Activated CD8-positive, alpha-beta memory T cell treated with anti-CD3 and anti-CD28 coated beads for 1 hour (primary cell): ENCODE data around the gene ANXA4.
"Not testable (repeated sequence)": the region's sequence is repeated elsewhere in the genome, so short reads cannot be mapped to it uniquely, and the experiment has no call there.

Experiments used
- DNase-seq, 2 donors: peaks; one replicate each; pipeline ENCODE4 v3.0.0-alpha.2; 2020; ENCODE audit warnings: low read depth in 1 of 2; ENCODE audit errors: extremely low read depth in 1 of 2

Gene ANXA4

DNA sequence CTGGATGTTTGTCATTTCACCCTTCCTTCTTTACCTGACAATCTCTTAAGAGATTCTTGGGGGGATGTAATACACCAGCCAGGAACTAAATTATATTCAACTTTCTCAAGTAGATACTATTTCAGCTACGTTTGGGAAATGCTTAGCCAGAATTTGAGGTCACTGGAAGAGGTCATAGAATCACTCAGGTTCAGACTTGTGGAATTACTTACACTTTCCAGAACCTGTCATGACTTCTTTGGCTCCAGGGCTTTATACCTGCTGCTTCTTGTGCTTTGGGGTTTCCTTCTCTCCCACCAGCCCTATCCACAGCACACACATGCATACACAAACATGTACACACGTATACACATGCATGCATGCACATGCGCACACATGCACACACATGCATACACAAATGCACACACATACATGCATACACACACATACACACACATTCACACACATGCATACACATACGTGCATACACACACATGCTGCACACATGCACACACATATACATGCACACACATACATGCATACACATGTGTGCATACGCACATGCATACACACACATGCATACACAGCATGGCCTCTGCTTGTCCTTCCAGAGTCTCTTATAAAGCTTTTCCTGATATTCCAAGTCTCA lies 23.5 kb upstream of the ANXA4 start:
- no peak for DNase-seq

DNA sequence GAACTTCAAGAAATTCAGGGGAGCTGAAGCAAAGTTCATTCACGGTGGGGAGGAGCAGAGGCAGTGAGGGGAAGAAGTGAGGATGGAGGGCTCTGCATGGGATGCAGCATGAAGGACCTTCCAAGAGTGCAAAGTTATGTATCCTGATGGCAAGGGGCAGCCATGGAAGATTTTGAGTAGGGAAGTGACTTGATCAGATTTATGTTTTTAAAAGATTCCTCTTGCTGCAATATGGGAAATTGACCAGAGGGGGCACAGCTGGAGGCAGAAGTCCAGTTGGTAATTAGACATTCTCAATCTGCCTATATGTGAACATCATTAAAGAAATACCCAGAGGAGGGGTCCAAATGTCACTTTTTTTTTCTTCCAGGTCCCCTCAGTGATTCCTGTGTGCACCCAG lies 21.5 kb upstream of the ANXA4 start:
- no peak for DNase-seq

DNA sequence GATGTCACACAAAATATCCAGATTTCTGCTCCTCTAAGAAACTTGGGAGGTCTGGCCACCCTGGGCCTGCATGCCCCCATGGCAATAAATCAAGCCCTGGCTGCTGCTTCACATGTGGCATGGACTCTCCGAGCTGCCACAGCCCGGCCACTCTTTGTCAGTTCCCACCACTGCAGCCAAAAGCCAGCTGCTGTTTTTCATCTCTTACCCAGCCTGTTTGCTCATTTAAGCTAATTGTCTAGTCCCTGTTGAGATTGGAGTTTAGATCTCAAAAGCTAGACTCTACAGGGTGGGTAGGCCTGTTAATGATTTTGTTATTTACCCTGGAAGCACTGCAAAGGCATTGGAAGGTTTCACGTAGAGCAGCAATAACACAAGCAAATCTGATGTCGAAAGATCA lies 20.9 kb upstream of the ANXA4 start:
- DNase-seq: no peak

DNA sequence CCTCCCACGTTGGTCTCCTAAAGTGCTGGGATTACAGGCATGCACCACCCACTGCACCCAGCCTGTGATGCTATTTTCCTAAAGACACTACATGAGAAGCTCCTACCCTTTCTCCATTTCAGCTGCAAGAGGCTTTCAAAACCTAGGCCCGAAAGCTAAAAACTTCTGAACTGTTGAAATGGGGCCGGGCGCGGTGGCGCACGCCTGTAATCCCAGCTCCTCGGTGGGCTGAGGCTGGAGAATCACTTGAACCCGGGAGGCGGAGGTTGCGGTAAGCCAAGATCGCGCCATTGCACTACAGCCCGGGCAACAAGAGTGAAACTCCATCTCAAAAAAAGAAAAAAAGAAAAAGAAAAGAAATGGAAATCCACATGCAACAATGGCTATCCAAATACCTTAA lies 18.1 kb upstream of the ANXA4 start:
- no peak for DNase-seq

DNA sequence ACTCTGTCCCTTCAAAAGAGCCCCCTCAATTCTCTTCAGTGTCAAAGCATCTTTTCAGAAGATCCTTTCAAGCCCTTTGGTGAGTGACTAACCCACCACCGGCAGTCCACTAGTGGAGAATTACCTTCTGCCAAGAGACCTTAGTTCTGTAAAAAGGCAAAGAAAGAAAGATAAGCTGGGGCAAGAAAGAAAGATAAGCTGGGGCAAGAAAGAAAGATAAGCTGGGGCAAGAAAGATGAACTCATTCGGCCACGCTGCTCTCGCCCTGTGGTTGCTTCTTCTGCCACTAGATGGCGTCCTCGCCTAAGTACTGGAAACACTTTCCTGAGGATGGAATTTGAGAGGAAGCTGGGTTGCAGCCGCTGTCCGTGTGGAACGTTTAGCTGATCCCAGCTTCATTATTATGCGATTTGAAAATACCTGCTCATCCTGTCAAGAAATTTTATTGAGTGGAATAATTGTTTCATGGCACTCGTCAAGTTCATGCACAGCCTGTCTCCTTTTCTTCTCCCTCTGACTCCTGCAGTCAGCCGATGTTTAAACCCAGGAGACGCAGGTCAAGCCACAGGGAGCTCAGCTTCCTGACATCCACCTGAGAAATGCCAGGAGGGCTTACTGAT lies 17.3 kb upstream of the ANXA4 start:
- DNase-seq: peak; percentile 67 to 80

DNA sequence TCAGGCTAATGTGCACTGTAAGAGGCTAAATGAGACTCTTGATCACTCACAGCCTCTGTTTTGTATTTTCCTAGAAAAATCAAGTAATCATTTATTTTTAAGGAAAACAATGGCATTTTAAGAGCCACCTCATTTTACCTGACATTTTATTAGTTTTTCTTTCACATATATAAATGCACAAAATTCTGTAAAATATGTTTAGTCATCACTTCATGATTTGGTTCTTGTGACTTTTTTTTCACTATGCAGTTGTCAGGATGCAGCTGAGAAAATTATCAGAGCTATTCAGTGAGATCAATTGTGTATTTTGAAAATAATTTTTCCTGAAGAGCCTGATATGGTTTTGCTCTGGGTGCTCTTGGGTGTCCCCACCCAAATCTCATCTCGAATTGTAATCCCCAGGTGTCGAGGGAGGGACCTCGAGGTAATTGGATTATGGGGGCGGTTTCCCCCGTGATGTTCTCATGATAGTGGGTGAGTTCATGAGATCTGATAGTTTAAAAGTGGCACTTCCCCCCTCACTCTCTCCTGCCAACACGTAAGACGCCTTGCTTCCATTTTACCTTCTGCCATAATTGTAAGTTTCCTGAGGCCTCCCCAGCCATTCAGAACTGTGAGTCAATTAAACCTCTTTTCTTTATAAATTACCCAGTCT lies 16.1 kb upstream of the ANXA4 start:
- DNase-seq: no peak

DNA sequence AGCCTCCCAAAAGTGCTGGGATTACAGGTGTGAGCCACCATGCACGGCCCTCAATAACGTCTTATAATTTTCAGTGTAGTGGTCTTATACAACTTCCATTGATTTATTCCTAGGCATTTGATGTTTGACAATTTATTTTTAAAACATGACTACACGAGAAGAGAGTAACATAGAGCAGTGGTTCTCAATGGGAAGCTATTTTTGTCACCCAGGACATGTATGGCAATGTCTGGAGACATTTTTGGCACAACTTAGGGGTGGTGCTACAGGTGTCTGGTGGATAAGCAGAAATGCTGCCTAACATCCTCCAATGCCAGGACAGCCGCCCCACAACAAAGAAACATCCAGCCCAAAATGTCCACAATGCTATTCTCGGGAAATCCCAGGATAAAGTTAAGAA lies 12.7 kb upstream of the ANXA4 start:
- DNase-seq: no peak

DNA sequence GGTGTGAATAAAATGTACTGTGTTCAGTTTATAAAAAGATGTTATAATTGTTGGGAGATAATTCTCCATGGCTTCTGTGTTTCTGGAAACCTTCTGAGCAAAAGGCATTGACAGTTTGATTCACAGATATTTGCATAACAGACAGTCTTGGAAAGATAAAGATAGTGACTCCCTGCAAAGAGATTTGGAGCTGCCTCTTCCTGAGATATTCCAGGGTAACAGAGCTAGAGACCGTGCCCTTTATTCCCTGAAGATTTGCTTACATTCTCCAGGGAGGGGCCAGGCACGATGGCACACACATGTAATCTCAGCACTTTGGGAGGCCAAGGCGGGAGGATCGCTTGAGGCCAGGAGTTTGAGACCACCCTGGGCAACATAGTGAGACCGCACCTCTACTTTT lies 12.2 kb upstream of the ANXA4 start:
- DNase-seq: no peak

DNA sequence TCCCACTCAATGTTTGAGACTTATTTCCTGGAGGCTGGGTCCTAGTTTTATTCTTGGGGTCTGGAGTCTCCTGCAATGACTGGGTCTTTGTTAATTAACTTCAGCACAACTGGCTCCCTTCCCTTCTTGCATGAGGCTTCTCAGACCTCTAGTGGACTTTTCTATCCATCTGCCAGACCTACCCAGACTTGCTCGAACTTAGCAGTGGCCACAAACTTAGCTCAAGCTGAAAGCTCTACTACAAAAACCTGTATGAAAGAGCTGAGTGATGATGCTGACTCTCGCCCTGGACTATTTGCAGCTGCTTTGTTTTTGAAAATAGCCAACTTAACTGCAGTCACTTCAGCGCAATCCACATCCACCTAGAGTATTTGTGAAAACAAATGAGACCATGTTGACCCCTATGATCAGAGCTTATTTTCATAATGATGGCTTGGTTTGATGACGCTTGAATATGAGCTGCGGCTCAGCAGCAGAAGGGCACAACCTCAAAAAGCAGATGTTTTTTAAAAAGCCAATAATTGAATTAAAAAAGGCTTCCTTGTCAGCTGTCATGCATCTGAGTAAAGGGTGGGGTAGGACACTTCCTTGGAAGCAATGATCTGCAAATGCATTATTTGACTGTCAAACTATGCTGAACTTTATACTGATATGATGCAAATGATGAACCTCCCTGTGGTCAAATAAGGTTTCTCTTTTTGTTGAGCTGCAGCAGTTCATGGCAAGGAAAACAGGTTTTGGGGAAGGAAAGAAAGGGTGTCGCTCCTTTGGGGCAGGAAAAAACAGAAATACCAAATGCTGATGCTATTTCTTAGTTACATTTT lies 10.6 kb upstream of the ANXA4 start:
- DNase-seq: no peak

DNA sequence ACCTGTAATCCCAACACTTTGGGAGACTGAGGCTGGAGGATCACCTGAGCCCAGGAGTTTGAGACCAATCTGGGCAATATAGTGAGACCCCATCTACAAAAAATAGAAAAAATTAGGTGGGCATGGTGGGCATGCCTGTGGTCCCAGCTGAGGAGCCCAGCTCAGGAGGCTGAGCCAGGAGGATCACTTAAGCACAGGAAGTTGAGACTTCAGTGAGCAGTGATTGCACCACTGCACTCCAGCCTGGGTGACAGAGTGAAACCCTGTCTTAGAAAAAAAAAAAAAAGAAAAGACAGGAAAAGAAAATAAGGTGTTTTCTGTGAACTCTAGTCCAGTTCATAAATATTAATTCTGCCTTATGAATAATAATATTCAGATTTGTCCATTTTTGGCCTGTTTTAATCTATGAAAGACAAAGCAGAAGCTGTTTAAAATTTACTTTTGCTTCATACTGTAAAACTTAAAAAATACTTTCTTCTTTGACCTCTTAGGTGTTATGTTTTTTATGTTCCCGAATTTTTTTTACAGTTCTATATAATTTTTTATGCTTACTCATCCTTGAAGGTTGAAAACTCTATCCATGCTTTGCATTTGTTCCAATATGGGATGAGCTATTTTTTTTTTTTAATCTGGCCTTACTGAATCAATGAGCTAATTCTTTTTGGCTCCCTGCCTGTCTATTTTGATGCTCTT lies 8.4 kb upstream of the ANXA4 start:
- DNase-seq: no peak

DNA sequence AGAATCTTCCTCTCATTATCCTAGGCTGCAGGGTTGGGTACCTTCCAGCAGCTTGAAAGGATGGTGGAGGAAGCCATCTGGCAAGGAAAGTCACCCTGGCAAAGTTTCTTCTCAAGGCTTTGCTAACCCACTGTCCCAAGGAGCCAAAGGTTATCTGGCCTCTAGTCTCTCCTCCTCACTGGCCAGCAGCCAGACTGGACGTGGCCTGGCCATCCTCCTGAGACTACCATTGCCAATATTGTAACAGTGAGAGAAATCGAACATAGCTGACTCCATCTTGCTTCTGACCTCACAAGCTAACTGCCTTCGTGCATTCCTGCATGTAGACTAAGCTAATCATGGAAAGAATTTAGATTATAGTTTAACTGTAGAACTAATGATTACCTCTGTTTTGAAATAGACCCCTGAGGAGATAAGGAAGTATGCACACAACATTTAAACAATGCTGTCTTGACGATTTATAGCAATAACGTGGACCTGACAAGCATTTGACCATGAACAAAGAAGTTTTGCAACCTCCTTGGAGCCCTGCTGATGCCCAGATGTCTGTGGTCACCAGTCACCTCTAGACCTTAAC lies 7.8 kb upstream of the ANXA4 start:
- no peak for DNase-seq

DNA sequence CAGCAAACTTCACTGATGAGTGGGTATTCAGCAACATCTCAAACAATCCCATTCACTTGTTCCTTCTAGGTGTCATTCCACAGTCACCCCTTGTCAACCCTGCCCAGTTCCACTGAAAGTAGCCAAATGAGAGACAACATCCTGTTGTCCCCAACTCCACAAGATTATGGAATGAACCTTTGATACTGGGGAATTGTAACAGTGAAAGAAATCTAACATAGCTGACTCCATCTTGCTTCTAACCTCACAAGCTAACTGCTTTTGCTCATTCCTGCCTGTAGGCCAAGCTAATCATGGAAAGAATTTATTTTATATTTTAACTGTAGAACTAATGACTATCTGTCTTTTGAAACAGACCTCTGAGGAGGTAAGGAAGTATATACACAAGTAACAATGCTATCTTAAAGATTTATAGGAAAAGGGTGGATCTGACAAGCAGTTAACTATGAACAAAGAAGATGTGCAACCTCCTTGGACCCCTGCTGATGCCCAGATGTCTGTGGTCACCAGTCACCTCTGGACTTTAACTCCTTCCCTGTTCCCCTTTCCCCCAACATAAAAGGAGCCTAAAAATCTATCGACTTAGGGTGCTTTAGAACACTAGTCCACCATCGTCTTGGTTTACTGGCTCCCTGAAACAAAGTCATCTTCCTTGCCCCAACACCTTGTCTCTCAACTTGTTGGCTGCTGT lies 6.9 kb upstream of the ANXA4 start:
- DNase-seq: no peak

DNA sequence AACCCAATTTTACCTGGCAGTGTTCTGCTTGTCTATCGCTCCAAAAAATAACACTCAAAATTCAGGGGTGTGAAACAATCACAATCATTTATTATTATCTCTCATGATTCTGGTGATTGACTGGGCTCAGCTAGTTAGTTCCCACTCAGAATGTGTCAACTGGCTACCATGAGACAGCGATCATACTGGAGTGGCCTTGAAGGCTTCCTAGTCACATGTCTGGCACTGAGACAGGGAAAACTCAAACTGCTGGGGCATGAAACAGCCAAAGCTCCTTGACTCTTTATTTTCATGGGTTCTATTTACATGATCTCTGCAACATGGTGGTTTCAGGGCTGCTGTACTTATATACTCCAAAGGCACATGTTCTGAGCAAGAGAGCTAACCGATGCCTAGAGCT lies 6.2 kb upstream of the ANXA4 start:
- DNase-seq: no peak

DNA sequence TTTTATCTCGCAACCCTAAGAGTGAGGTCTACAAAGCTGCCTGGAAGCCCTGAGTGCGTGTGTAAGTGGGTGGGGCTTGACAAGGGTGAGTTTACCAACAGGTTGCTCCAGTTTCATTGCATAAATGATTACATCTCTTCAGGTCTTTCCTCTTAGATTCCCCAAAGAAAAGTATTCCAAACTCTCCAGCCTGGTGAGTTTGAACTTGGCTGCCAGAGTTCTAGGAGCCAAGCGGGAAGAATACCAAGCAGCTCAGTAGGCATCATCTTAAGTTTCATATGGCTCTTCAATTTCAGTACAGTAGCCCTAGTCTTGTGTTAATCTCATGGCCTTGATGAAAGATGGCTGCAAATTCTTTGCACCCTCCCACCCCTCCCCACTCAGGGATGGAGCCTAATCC lies 3.8 kb upstream of the ANXA4 start:
- DNase-seq: not testable (repeated sequence)

DNA sequence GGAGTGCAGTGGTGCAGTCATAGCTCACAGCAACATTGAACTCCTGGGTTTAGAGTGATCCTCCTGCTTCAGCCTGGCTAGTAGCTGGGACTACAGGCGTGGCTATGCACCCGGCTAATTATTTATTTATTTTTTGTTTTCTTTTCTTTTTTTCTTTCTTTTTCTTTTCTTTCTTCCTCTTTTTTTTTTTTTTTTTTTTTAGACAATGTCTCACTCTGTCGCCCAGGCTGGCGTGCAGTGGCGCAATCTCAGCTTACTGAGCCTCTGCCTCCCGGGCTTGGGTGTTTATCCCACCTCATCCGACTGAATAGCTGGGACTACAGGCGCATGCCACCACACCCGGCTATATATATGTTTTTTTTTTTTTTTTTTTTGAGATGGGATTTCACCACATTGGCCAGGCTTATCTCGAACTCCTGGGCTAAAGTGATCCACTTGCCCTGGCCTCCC lies 1.4 kb upstream of the ANXA4 start:
- no peak for DNase-seq

DNA sequence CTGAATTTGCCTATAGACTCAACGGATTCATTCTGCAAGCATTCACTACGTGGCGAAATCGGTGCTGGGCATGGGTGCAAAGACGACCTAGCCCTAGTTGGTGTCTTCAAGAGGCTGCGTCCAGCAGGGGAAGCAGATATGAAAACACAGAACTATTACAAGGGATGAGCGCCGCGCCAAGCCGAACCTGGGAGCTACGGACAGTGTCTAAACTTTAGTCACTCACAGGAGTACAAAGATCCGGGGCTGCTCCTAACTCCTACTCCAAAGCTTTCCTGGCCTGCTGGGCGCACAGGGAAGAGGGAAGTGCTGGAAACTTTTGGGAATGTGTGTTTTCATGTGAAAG lies 732 bp upstream of the ANXA4 start:
- DNase-seq: no peak

DNA sequence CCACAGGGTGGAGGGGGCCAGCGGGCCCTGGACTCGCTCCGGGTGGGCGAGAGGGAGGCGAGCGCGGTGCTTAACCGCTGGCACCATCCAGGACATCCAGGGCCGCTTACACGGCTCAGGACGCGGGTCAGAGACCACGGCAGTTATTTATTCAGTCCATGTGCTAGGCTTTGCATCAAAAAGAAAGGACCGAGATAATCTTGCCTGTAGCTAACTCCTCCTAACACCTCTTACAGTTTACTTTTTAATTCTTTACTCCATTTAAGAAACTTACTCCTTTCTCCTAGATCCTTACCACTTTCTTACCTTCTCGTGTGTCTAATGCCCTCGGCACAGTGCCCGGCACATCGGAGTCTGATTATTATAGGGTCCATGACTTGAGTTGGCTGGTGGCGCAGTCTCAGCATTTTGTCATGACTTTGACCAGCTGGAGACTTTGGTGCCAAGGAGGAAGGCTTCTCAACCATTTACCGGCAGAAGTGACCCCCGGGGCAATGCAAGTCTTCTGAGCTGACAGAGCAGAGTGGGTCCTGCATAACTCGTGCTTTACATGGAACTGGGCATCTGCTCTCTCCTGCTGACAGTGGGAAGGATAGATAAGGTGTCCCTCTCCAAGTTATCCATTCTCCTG lies 503 bp downstream of the ANXA4 start:
- DNase-seq: no peak

DNA sequence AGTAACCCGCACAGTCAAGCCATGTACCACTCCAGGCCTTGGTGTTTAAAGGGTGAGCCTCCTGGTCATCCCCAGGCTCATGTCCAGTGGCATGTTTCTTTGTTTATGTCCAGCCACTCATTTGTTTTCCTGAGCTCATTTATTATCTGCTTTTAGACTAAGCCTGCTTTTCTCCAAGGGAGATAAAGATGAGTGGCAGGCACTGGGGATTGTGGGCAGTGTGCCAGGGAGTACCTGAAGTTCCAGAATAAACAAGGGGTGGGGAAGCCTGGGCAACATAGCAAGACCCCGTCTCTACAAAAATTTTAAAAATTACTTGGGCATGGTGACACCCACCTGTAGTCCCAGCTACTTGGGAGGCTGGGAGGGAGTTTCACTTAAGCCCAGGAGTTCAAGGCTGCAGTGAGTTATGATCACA lies 1.9 kb downstream of the ANXA4 start:
- no peak for DNase-seq

DNA sequence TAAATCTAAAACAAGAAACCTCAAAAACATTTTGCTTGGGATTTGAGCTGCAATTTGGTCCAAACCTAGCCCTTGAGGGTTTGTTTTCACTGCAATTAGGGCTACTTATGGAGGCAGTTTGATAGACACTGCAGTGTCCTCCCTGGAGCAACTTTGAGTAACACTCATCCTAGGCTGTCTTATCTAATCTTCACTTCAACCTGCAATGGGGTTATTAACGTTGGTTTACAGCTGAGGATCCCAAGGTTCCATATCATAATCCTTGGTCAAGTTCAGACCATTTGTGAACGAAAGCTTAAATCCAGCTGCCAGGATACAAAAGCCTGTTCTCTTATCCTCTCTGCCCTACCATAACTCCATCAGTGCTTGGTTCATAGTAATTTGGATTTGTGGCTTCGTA lies 2.5 kb downstream of the ANXA4 start:
- DNase-seq: no peak

DNA sequence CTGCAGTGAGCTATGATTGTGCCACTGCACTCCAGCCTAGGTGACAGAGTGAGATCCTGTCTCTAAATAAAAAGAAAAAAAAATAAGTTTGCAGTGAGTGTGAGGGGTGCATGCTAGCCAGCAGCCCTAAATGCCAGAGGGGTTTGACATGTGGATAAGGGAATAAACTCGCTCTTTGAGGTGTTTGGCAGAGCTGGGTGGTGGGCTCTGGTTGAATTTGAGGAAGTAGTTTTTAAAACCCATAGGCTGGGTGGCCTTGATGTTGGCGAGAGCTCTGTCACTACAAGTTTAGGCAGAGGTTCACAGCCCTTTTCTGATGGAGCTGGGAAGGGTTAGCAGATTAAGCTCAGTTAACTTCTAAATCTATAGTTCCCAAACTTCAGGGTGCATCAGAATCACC lies 3.1 kb downstream of the ANXA4 start:
- no peak for DNase-seq
